Fibroblast of villous mesenchyme (primary cell): Measurements from ENCODE around the gene MAD1L1. TPM values are rescaled to one million over a fixed set of nuclear protein-coding genes. Genes with fewer than 3 reads are reported as not detected.

ENCODE experiments used
- DNase-seq: peaks from one replicate; pipeline ENCODE4 v3.0.0-alpha.2; 2010; ENCODE audit warnings: low read depth
- H3K4me3 ChIP-seq: 2 replicates; pipeline ENCODE4 v1.5.1; 2011; ENCODE audit warnings: low read depth, mild to moderate bottlenecking, low read length
- total RNA-seq: library from RNA; depleted of rRNA; stranded (reverse); fragments of >200 nt; gene quantifications from 2 replicates; pipeline ENCODE4 v1.2.3, GENCODE V29; 2012
- TF ChIP-seq, protein P1 (sequence below): IDR thresholded peaks from 2 replicates; pipeline ENCODE4 v1.5.1; 2012; ENCODE audit warnings: low read depth, mild to moderate bottlenecking, low read length; ENCODE audit not compliant: insufficient read depth

The MAD1L1 gene
- total RNA-seq, 1 donor: 43.6 TPM

DNA sequence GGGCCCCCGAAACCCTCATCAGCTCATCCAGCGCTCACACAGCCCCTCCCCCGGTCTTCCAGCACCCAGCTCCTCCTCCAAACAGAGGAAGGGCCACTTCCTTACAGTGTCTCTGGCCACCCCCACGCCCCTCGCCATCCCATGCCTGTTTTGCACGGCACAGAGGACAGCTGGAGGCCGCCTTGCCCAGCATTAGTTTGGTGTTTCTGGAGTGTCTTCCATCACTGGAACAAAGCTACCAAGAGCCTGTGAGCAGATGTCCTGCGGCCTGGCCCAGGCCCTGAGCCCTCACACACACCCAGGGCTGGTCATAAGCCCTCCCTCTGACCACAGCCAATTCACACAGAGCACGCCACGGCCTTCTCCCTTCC lies 82.3 kb downstream of the MAD1L1 start:
- no peak overlapping the region for H3K4me3 ChIP-seq
- no peak for DNase-seq
- TF ChIP-seq, protein P1, sequence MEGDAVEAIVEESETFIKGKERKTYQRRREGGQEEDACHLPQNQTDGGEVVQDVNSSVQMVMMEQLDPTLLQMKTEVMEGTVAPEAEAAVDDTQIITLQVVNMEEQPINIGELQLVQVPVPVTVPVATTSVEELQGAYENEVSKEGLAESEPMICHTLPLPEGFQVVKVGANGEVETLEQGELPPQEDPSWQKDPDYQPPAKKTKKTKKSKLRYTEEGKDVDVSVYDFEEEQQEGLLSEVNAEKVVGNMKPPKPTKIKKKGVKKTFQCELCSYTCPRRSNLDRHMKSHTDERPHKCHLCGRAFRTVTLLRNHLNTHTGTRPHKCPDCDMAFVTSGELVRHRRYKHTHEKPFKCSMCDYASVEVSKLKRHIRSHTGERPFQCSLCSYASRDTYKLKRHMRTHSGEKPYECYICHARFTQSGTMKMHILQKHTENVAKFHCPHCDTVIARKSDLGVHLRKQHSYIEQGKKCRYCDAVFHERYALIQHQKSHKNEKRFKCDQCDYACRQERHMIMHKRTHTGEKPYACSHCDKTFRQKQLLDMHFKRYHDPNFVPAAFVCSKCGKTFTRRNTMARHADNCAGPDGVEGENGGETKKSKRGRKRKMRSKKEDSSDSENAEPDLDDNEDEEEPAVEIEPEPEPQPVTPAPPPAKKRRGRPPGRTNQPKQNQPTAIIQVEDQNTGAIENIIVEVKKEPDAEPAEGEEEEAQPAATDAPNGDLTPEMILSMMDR: no peak

DNA sequence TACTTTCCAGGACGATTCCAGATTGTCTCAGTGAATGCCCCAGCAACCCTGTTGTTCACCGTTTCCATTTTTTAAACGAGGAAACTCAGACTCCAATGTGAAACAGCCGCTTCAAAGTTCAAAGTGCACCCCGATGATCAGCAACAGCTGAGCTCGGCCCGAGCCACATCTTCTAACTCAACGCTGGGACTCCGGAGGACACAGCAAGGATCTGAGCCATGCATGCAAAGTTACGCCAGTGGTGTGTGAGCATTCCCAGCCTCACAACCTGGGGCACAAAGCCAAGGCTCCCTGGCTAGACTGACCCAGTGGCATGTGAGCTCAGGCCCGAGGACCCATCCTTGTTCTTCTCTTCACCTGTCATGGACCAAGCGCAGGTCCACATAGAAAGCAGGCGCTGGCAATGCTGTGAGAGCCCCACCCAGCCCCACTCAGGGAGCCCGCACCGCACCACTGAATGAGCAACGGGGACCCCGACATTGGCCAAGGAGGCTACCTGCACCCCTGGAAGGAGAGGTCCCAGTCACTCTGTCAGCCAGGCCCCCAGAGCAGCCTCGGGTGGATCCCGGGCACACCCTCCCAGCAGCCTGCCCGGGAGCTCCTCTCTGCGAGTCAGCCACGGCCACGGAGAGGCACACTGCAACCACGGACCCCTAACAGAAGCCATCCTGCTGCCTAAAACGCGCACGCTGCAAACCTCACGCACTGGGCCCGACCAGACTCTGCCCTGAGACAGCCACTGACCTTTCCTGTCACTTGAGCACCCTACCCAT lies 82.9 kb downstream of the MAD1L1 start:
- DNase-seq: no peak
- TF ChIP-seq, protein P1: no peak
- H3K4me3 ChIP-seq: no peak overlapping the region

DNA sequence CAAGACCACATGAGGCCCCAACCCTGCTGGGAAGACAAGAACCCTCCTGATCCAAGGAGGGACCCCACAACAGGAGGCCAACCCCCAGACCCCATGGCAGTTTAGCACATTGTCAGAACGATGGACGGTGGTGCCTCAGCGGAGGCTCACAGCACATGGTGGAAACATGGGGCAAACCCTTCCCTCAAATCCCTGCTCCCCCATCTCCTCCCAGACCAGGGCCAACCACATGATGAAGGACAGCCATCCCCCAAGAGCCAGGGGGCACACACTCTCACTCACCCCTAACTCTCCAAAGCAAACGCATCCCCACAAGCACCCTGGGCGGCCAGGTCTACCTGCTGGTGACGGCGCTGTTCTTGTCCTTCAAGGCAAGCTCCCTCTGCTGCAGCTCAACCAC lies 83.9 kb downstream of the MAD1L1 start:
- DNase-seq: no peak
- no peak overlapping the region for H3K4me3 ChIP-seq
- TF ChIP-seq, protein P1: no peak

DNA sequence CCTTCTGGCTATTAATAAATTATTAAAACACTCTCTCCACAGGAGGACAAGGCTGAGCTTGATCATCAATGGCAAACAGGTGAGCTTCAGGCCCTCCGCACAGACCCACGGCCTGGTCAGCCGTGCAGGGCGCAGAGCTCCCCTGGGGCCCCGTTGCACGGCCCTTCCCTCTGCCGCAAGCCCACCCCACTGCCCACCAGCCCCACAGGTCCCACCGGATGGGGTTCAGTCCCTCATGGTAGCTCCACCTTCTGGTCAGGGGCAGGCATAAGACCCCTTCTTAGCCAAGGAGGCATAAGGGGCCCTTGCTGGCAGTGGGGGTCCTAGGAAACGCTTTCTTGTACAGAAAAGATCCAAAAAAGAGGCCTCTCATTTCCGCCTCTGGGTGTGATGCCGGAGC lies 84.6 kb downstream of the MAD1L1 start:
- H3K4me3 ChIP-seq: no peak overlapping the region
- DNase-seq: no peak
- TF ChIP-seq, protein P1: no peak

DNA sequence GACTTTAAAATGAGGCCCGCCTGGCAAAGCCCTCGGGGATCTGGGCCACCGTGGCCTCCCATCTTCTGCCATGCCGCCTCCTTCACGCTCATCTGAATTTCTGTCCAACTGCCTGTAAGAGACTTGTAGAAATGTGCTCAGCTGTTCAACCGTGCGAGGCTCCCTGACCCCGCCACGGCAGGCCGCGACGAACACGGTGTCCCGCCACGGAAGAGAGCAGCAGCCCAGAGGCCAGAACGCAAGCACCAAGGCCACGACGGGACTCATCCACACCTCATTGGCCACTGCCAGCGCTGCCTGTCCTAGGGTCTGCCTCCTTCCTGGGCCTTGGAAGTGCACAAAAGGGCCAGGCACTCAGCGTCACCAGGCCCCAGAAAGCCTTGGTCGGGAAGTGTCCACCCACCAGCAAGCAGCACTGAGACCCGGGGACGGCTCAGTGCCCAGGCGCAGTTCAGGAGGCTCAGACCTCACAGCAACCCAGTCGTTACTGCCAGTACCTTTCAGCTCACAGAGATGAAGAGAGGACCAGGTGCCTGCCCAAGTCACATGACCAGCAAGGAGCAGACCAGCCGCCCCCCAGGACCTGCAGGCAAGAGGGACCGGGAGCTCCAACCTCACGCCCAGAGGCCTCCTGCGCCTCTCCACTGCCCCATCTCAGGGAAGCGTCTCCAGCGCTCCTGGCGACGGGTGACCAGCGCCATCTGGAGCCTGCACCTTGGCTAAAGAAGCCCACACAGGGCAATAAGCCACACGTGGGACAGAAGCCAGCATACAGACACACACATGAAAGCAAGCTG lies 85.9 kb downstream of the MAD1L1 start:
- no peak for DNase-seq
- TF ChIP-seq, protein P1: no peak
- H3K4me3 ChIP-seq: no peak overlapping the region

DNA sequence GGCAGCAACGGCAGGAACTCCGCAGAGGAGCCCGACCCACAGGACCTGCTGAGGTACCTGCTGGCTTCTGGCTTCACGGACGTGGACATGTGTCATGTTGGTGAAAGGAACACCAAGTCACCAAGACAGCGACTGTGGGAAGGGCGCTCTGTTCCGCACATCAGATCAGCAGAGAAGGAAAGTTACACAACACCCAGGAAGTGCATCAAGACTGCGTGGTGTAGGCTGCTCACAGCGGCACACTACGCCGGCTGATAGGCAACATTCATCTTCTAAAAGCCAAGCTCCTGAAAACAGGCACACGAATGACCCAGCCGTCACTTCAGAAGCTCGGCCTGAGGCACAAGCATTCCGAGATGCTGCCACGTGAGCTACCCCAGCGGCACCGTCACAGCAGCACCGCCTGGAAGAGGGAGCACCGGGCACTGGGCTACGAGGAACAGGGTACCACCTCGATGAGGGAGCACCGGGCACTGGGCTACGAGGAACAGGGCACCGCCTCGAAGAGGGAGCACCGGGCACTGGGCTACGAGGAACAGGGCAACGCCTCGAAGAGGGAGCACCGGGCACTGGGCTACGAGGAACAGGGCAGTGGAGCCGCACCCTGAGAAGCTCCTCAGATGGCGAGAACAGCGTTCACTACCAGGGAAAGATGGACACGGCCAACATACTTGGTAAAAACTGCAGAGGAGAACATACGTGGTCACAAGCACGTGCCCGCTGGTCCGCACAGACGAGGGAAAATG lies 86.7 kb downstream of the MAD1L1 start:
- TF ChIP-seq, protein P1: no peak
- DNase-seq: no peak
- no peak overlapping the region for H3K4me3 ChIP-seq
